A673 (cell line): ENCODE data around the gene PPP1R13B.

ENCODE experiments used
- EZH2 ChIP-seq: fragments of 200-600 bp; sonication (generic); IDR thresholded peaks from 2 replicates; pipeline ENCODE4 v1.6.1; 2017; ENCODE audit warnings: borderline replicate concordance, low read depth, mild to moderate bottlenecking, mixed read lengths, antibody characterized with exemption, low read length; ENCODE audit not compliant: poor library complexity, severe bottlenecking
- TF ChIP-seq, protein P1 (sequence below): fragments of 300-800, 200-600 bp; sonication (generic); conservative IDR thresholded peaks from 2 replicates; pipeline ENCODE4 v1.5.1; 2017; ENCODE audit warnings: low read depth, mild to moderate bottlenecking, antibody characterized with exemption, low read length, moderate library complexity, mixed read lengths

DNA sequence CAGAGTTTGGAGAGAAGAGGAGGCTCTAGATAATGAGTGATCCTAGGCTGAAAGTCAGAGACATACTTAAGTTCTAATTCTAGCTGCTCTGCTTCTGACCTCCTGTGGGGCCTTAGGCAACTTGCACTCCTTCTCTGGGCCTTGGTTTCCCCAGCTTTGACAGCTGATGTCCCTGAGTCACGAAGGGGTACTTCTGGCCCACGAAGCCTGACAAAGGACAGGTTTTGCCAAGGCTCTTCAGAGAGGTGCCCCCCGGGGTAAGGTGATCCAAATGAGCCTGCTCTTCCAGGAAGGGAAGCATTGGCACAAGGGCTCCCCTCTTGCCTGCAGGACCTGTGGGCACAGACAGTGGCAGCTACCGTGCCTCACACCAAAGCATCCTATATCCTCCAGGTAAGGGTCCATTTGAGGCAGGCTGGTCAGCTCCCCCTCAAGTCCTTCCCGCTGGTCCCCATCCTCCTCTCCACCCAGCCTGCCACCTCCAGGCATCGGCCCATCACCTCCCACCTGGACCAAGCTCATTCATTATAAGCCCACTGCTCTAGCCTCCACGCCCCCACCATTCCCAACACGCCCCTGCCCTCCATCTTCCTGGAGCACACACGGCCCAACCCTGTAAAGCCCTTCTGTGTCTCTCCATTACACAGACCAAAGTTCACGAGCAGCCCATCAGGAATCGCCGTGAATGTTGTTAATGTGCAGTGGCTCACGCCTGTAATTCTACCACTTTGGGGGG is 1.9 kb upstream of the PPP1R13B start:
- TF ChIP-seq, protein P1, sequence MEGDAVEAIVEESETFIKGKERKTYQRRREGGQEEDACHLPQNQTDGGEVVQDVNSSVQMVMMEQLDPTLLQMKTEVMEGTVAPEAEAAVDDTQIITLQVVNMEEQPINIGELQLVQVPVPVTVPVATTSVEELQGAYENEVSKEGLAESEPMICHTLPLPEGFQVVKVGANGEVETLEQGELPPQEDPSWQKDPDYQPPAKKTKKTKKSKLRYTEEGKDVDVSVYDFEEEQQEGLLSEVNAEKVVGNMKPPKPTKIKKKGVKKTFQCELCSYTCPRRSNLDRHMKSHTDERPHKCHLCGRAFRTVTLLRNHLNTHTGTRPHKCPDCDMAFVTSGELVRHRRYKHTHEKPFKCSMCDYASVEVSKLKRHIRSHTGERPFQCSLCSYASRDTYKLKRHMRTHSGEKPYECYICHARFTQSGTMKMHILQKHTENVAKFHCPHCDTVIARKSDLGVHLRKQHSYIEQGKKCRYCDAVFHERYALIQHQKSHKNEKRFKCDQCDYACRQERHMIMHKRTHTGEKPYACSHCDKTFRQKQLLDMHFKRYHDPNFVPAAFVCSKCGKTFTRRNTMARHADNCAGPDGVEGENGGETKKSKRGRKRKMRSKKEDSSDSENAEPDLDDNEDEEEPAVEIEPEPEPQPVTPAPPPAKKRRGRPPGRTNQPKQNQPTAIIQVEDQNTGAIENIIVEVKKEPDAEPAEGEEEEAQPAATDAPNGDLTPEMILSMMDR: no peak
- no peak for TF ChIP-seq EZH2
